Chondrocyte (in vitro differentiated cells): ENCODE data around the gene CCDC88C. TPM values are rescaled to one million over a fixed set of nuclear protein-coding genes. Genes with fewer than 3 reads are reported as not detected.

Experiments
- DNase-seq: peaks from one replicate; pipeline ENCODE4 v3.0.0; 2021; ENCODE audit warnings: mixed read lengths, low spot score
- H3K27ac Mint-ChIP-seq: one replicate; pipeline ENCODE4 v1.8.0; 2021; ENCODE audit warnings: mild to moderate bottlenecking, moderate library complexity, mixed read lengths; ENCODE audit not compliant: unreplicated experiment
- H3K27me3 Mint-ChIP-seq: 2 replicates; pipeline ENCODE4 v1.8.0; 2021; ENCODE audit warnings: low read depth, mixed read lengths
- H3K36me3 Mint-ChIP-seq: 2 replicates; pipeline ENCODE4 v1.8.0; 2021; ENCODE audit warnings: low read depth, mixed read lengths
- H3K4me1 Mint-ChIP-seq: 2 replicates; pipeline ENCODE4 v1.8.0; 2021; ENCODE audit warnings: low read depth, mild to moderate bottlenecking, mixed read lengths
- H3K4me3 Mint-ChIP-seq: one replicate; pipeline ENCODE4 v1.8.0; 2021; ENCODE audit warnings: mild to moderate bottlenecking, moderate library complexity, mixed read lengths; ENCODE audit not compliant: unreplicated experiment
- H3K9me3 Mint-ChIP-seq: 2 replicates; pipeline ENCODE4 v1.8.0; 2021; ENCODE audit warnings: low read depth, mixed read lengths
- CTCF ChIP-seq: fragments of 200-600 bp; sonication (generic); IDR thresholded peaks from 2 replicates; pipeline ENCODE4 v1.5.0; 2021; ENCODE audit warnings: antibody characterized with exemption, mild to moderate bottlenecking, moderate library complexity
- total RNA-seq: library from RNA; stranded (reverse); gene quantifications from 3 replicates; pipeline ENCODE4 v1.2.1, GENCODE V29; 2021

CCDC88C gene
- total RNA-seq, 1 donor from 2014 or later = 2.3 TPM

- DNase-seq = no peak
- H3K4me1 Mint-ChIP-seq = no peaks in the 10 kb centered on the region
- H3K27ac Mint-ChIP-seq = no peak overlapping the region
- no peaks in the 10 kb centered on the region for H3K36me3 Mint-ChIP-seq
- H3K9me3 Mint-ChIP-seq = no peaks in the 10 kb centered on the region
- no peak overlapping the region for H3K4me3 Mint-ChIP-seq
- H3K27me3 Mint-ChIP-seq = no peaks in the 10 kb centered on the region
- TF ChIP-seq CTCF = no peak
Measured at GRCh38 chr14:91339076-91339475, 78.5 kb downstream of the CCDC88C start.

- no peaks in the 10 kb centered on the region for H3K4me1 Mint-ChIP-seq
- no peaks in the 10 kb centered on the region for H3K27me3 Mint-ChIP-seq
- no peaks in the 10 kb centered on the region for H3K36me3 Mint-ChIP-seq
- no peak for DNase-seq
- no peak for TF ChIP-seq CTCF
- H3K4me3 Mint-ChIP-seq = no peak overlapping the region
- H3K27ac Mint-ChIP-seq = no peak overlapping the region
- H3K9me3 Mint-ChIP-seq = no peaks in the 10 kb centered on the region
Measured at GRCh38 chr14:91338379-91338778, 79.2 kb downstream of the CCDC88C start.

DNA sequence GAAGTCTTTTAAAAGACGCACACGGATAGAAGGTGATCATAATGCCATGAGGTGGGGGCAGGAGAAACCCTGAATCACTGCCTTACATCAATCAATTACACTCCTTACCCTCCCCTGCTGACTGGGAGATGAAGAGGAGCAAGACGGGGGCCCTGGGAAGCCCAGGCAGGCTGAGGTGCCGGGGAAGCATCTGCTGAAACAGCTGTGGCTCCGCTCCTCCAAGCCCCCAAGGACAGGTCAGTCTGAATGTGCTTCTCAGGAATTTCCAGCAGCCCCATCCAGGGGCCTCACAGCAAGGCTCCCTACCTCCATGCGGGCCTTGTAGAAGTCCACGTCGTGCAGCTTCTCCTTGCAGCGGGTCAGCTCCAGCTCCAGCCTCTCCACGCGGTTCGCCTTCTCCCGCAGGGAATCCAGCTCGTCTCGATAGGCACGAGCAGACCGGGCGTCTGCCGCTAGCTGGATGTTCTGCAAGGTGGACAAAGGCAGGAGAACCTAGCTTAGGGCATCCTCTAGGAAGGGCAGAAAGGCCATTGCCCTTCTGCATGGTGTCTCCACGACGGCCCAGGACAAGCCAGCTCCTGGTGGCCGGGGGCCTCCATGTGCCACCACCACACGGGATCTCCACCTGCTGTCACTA lies 79.8 kb downstream of the CCDC88C start:
- DNase-seq = no peak
- H3K9me3 Mint-ChIP-seq = no peaks in the 10 kb centered on the region
- H3K4me1 Mint-ChIP-seq = no peaks in the 10 kb centered on the region
- no peak overlapping the region for H3K27ac Mint-ChIP-seq
- no peak overlapping the region for H3K4me3 Mint-ChIP-seq
- TF ChIP-seq CTCF = no peak
- no peaks in the 10 kb centered on the region for H3K27me3 Mint-ChIP-seq
- H3K36me3 Mint-ChIP-seq = no peaks in the 10 kb centered on the region

DNA sequence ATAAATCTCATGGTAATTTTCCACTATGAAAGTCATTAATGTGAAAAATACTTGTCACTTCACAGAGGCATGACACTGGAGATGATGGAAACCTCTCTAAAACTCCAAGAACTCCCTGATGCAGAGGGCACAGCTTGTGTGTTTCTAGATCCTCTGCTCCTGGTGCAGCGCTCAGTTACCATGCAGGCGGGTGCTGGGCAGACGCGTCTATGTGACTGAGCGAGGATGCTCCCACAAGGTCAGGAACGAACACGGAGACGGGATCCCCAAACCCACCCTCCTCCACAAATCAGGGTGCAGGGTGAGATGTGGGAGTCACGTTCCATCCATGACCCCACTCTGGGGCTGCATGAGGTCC lies 81.5 kb downstream of the CCDC88C start:
- H3K9me3 Mint-ChIP-seq = no peaks in the 10 kb centered on the region
- no peak for TF ChIP-seq CTCF

GRCh38 chr14:91335191-91336092 lies 82.2 kb downstream of the CCDC88C start:
- peaks cover 7% of the 10 kb centered on the region for H3K27me3 Mint-ChIP-seq
- no peaks in the 10 kb centered on the region for H3K36me3 Mint-ChIP-seq
- H3K9me3 Mint-ChIP-seq = no peaks in the 10 kb centered on the region
- H3K4me1 Mint-ChIP-seq = peaks cover 9% of the 10 kb centered on the region
- no peak overlapping the region for H3K4me3 Mint-ChIP-seq
- no peak for DNase-seq
- H3K27ac Mint-ChIP-seq = no peak overlapping the region
- TF ChIP-seq CTCF = no peak

More for the DNA sequence above, 81.5 kb downstream of the CCDC88C start:
- Mint-ChIP-seq H3K4me1 (peaks cover 9% of the 10 kb centered on the region), H3K27me3 (peaks cover 3% of the 10 kb centered on the region), H3K36me3 (no peaks in the 10 kb centered on the region), H3K27ac (no peak overlapping the region), H3K4me3 (no peak overlapping the region)
- no peak for DNase-seq
